Endothelial cell of umbilical vein (primary cell): Measurements from ENCODE around the gene CARD18. TPM values are rescaled to one million over a fixed set of nuclear protein-coding genes. Genes with fewer than 3 reads are reported as not detected.
"Not testable (repeated sequence)": the region's sequence is repeated elsewhere in the genome, so short reads cannot be mapped to it uniquely, and the experiment has no call there.

Source experiments
- BruUV-seq: library from RNA; stranded (reverse); fragments of 400-500 nt; replicated peaks from 2 replicates; lab custom pipeline; 2021; lab: Mats Ljungman, UMichigan
- CTCF ChIA-PET: fragments of 300-600, 350-600 bp; sonication (Branson Sonifier 250); formaldehyde crosslinking; loops from one replicate; lab custom pipeline; 2021; ENCODE audit warnings: antibody characterized with exemption, inconsistent platforms; lab: Charles Lee
- POLR2A ChIA-PET: fragments of 300-600, 350-600 bp; sonication (Branson Sonifier 250); formaldehyde crosslinking; loops from one replicate; lab custom pipeline; 2021; ENCODE audit warnings: antibody characterized with exemption, inconsistent platforms; lab: Charles Lee
- DNase-seq: peaks from one replicate; pipeline ENCODE4 v3.0.0-alpha.2; 2011; ENCODE audit warnings: low read depth, low spot score
- FAIRE-seq: peaks from 2 replicates; lab custom pipeline; 2011; peaks lifted over from hg19 to GRCh38; lab: Jason Lieb, UNC
- H2AFZ ChIP-seq: 2 replicates; pipeline ENCODE4 v1.6.0; 2012; ENCODE audit warnings: low read depth, low read length, control low read depth, inconsistent platforms
- H3K27ac ChIP-seq: 2 replicates; pipeline ENCODE4 v1.5.1; 2011; ENCODE audit warnings: low read depth, mild to moderate bottlenecking, control low read depth, low read length, moderate library complexity; ENCODE audit not compliant: insufficient read depth
- H3K27me3 ChIP-seq, 2 experiments: 2 replicates each; pipeline versions ENCODE4 v1.6.0 to v1.6.1; 2011; ENCODE audit warnings: low read length in 2 of 2, mixed read lengths in 1 of 2; ENCODE audit not compliant: control insufficient read depth in 2 of 2, insufficient read depth in 2 of 2
- H3K36me3 ChIP-seq, 2 experiments: 2 replicates in 1 of 2; 3 replicates in 1 of 2; pipeline ENCODE4 v1.5.1; 2011; ENCODE audit warnings: low read length in 2 of 2, mild to moderate bottlenecking in 1 of 2, moderate library complexity in 1 of 2; ENCODE audit not compliant: control insufficient read depth in 2 of 2, insufficient read depth in 2 of 2; ENCODE audit errors: extremely low read depth in 1 of 2
- H3K4me1 ChIP-seq: 3 replicates; pipeline ENCODE4 v1.5.1; 2011; ENCODE audit warnings: mild to moderate bottlenecking, low read length; ENCODE audit not compliant: control insufficient read depth, insufficient read depth; ENCODE audit errors: extremely low read depth
- H3K4me2 ChIP-seq: 2 replicates; pipeline ENCODE4 v1.6.1; 2011; ENCODE audit warnings: low read length, control low read depth, mixed read lengths; ENCODE audit not compliant: insufficient read depth
- H3K4me3 ChIP-seq, 3 experiments: fragments of 200-600 bp in 1 of 3; sonication (generic), shearing (Covaris generic) in 1 of 3; replicated peaks in 1 of 3; 2 replicates each; pipeline ENCODE4 v1.5.1; 2011 to 2016; ENCODE audit warnings: control low read depth in 3 of 3, low read length in 3 of 3, mild to moderate bottlenecking in 2 of 3, inconsistent platforms in 1 of 3, low read depth in 1 of 3, moderate library complexity in 1 of 3; ENCODE audit not compliant: insufficient read depth in 1 of 3
- H3K79me2 ChIP-seq: 2 replicates; pipeline ENCODE4 v1.6.0; 2012; ENCODE audit warnings: low read length, inconsistent platforms; ENCODE audit not compliant: control insufficient read depth, insufficient read depth
- H3K9ac ChIP-seq: replicated peaks from 2 replicates; pipeline ENCODE3; 2011; ENCODE audit warnings: low read length, control low read depth; ENCODE audit not compliant: insufficient read depth; ENCODE audit errors: extremely low read depth
- H3K9me1 ChIP-seq: replicated peaks from 3 replicates; pipeline ENCODE4 v1.6.0; 2011; ENCODE audit warnings: mild to moderate bottlenecking, low read length; ENCODE audit not compliant: control insufficient read depth, insufficient read depth; ENCODE audit errors: extremely low read depth
- H3K9me3 ChIP-seq: replicated peaks from 2 replicates; pipeline ENCODE4 v1.5.1; 2012; ENCODE audit warnings: low read length, inconsistent platforms; ENCODE audit not compliant: control insufficient read depth, insufficient read depth
- H4K20me1 ChIP-seq: replicated peaks from 2 replicates; pipeline ENCODE3; 2011; ENCODE audit warnings: mild to moderate bottlenecking, low read length; ENCODE audit not compliant: control insufficient read depth, insufficient read depth; ENCODE audit errors: extremely low read depth
- EZH2 ChIP-seq: IDR thresholded peaks from 2 replicates; pipeline ENCODE4 v1.6.1; 2012; ENCODE audit warnings: borderline replicate concordance, low read depth, mild to moderate bottlenecking, moderate library complexity, low read length, inconsistent platforms; ENCODE audit not compliant: severe bottlenecking
- FOS ChIP-seq: IDR thresholded peaks from 2 replicates; pipeline ENCODE4 v1.6.1; 2011; ENCODE audit warnings: mild to moderate bottlenecking, low read length, moderate library complexity, borderline replicate concordance; ENCODE audit not compliant: insufficient read depth
- GATA2 ChIP-seq: IDR thresholded peaks from 2 replicates; pipeline ENCODE4 v1.7.0; 2011; ENCODE audit warnings: low read depth, mild to moderate bottlenecking, moderate library complexity, mixed read lengths, low read length; ENCODE audit not compliant: insufficient read length, insufficient read depth
- JUN ChIP-seq: IDR thresholded peaks from 2 replicates; pipeline ENCODE4 v1.6.1; 2011; ENCODE audit warnings: borderline replicate concordance, low read depth; ENCODE audit not compliant: insufficient read length, insufficient read depth
- MAX ChIP-seq: IDR thresholded peaks from 2 replicates; pipeline ENCODE4 v1.6.1; 2011; ENCODE audit not compliant: insufficient read depth, insufficient read length
- MYC ChIP-seq: IDR thresholded peaks from one replicate; pipeline ENCODE4 v1.6.1; 2011; ENCODE audit warnings: mild to moderate bottlenecking, low read depth, low read length
- POLR2A ChIP-seq: IDR thresholded peaks from 2 replicates; pipeline ENCODE4 v1.6.1; 2012; ENCODE audit warnings: low read depth, mild to moderate bottlenecking, control low read depth, low read length
- POLR2AphosphoS5 ChIP-seq: IDR thresholded peaks from 2 replicates; pipeline ENCODE4 v1.6.1; 2012; ENCODE audit warnings: low read depth, mild to moderate bottlenecking, control low read depth, low read length, moderate library complexity; ENCODE audit not compliant: insufficient read depth
- dilution Hi-C: fragments of 300-500 bp; cut with MboI; formaldehyde crosslinking; loops from one replicate; pipeline ENCODE4 v1.15.0; 2019; ENCODE audit warnings: low sequenced_read_pairs; ENCODE audit not compliant: extremely low pct_ligation_motif_present
- intact Hi-C: fragments of 100-400 bp; cut with micrococcal nuclease; formaldehyde crosslinking; loops from one replicate; pipeline ENCODE4 v1.10.0; 2022
- polyA plus RNA-seq, 4 experiments: library from polyadenylated mRNA; depleted of rRNA in 3 of 4; stranded (reverse) in 3 of 4; unstranded in 1 of 4; fragments of >200 nt; gene quantifications; 2 replicates each; pipeline versions ENCODE4 v1.2.1 to v1.2.3, GENCODE V29; 2011 to 2012; ENCODE audit warnings: missing spikeins in 1 of 4
- total RNA-seq: library from RNA; stranded (reverse); gene quantifications from 2 replicates; pipeline ENCODE4 v1.2.3, GENCODE V29; 2021
- TF ChIP-seq, protein P1 (sequence below), 2 donors: IDR thresholded peaks; 1 replicate in 1 of 2; 2 replicates in 1 of 2; pipeline ENCODE4 v1.5.1; 2011; ENCODE audit warnings: low read length in 2 of 2, mild to moderate bottlenecking in 2 of 2, moderate library complexity in 2 of 2, control low read depth in 1 of 2, inconsistent platforms in 1 of 2, low read depth in 1 of 2; ENCODE audit not compliant: insufficient read depth in 1 of 2; ENCODE audit errors: extremely low read depth in 1 of 2

Gene CARD18
- total and polyA plus RNA-seq, 2 donors (not counting 3 experiments of a cell fraction or from before 2014, with no cell fraction given) = not detected

- Histone ChIP-seq H4K20me1 (no peaks in the 10 kb centered on the region), H3K9me1 (no peaks in the 10 kb centered on the region), H3K36me3 (no peaks in the 10 kb centered on the region), H3K79me2 (no peaks in the 10 kb centered on the region), H3K27me3 (no peaks in the 10 kb centered on the region), H3K4me1 (peaks cover 9% of the 10 kb centered on the region), H2AFZ (peak overlapping the region; percentile 44), H3K9me3 (no peaks in the 10 kb centered on the region), H3K27ac (peak overlapping the region; percentile 32), H3K4me3 (no peak overlapping the region), H3K4me2 (peak overlapping the region; percentile 64), H3K9ac (no peak overlapping the region)
- ChIA-PET POLR2A (no interaction called here), CTCF (no interaction called here)
- FAIRE-seq = peak; percentile 26
- dilution Hi-C loops (no loop called here), intact Hi-C loops (no loop called here)
- BruUV-seq = no TSS peak
- DNase-seq = peak; percentile 51
- TF ChIP-seq MAX (no peak), FOS (peak; percentile 45), POLR2A (no peak), JUN (peak; percentile 13), MYC (no peak), POLR2AphosphoS5 (no peak), EZH2 (no peak), GATA2 (no peak)
- TF ChIP-seq, protein P1, sequence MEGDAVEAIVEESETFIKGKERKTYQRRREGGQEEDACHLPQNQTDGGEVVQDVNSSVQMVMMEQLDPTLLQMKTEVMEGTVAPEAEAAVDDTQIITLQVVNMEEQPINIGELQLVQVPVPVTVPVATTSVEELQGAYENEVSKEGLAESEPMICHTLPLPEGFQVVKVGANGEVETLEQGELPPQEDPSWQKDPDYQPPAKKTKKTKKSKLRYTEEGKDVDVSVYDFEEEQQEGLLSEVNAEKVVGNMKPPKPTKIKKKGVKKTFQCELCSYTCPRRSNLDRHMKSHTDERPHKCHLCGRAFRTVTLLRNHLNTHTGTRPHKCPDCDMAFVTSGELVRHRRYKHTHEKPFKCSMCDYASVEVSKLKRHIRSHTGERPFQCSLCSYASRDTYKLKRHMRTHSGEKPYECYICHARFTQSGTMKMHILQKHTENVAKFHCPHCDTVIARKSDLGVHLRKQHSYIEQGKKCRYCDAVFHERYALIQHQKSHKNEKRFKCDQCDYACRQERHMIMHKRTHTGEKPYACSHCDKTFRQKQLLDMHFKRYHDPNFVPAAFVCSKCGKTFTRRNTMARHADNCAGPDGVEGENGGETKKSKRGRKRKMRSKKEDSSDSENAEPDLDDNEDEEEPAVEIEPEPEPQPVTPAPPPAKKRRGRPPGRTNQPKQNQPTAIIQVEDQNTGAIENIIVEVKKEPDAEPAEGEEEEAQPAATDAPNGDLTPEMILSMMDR (IDR thresholded peaks at IDR 0.05; ENCODE audit: extremely low read depth in 1 of 2, insufficient read depth in 1 of 2, low read depth in 1 of 2, low read length in 2 of 2) = no peak
Measured at GRCh38 chr11:105100206-105100605, 39.4 kb downstream of the CARD18 start.

DNA sequence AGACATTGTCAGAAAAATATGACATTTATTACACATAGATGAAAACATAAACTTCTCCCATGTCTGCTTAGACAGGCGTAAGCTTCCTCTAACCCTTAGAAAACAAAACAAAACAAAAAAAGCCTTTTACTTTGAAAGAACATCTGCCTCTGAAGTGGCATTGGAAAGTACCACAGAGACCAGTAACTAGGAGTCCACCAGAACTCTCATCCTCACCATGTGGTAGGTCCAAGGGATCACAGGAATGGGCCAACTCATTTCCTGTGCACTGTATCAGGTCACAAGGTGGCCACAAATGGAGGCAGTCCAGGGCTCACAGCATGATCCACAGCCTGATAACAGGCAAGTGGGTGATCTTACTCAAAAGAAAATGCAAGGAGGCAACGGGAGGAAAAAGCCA, 40.0 kb downstream of the CARD18 start:
- CTCF ChIA-PET = not testable (repeated sequence)

More for the DNA sequence above, 40.0 kb downstream of the CARD18 start:
- H2AFZ ChIP-seq, H4K20me1 ChIP-seq, H3K36me3 ChIP-seq, POLR2A ChIA-PET, BruUV-seq, dilution Hi-C loops, H3K4me3 ChIP-seq, intact Hi-C loops, H3K79me2 ChIP-seq, H3K4me1 ChIP-seq, DNase-seq, FAIRE-seq, H3K9ac ChIP-seq, H3K9me1 ChIP-seq, H3K27me3 ChIP-seq, H3K9me3 ChIP-seq: not testable (repeated sequence)
- Histone ChIP-seq H3K27ac (peak overlapping the region; percentile 32), H3K4me2 (peak overlapping the region; percentile 64)
